Stimulated activated CD8-positive, alpha-beta memory T cell treated with anti-CD3 and anti-CD28 coated beads, Interleukin-12 subunit alpha, Interleukin-12 subunit beta, amount 100 ng/mL, for 24 hours (primary cell): Measurements from ENCODE around the gene TMEM208.

ENCODE experiments used
- DNase-seq: peaks from one replicate; pipeline ENCODE4 v3.0.0-alpha.2; 2020; ENCODE audit errors: extremely low read depth

The TMEM208 gene

GRCh38 chr16:67277999-67278772 lies 51.3 kb downstream of the TMEM208 start:
- no peak for DNase-seq
